HFF-Myc (cell line): ENCODE data around the gene PLCD1.
A peak's percentile ranks its signal among the peaks of the same experiment; 100 is the strongest.

Experiments used
- DNase-seq: peaks from one replicate; pipeline ENCODE4 v3.0.0-alpha.2; 2011; ENCODE audit warnings: low read depth; ENCODE audit errors: extremely low read depth
- H3K4me3 ChIP-seq: replicated peaks from 2 replicates; pipeline ENCODE4 v1.5.1; 2011; ENCODE audit warnings: low read depth, mild to moderate bottlenecking, control low read depth, low read length
- TF ChIP-seq, protein P1 (sequence below): IDR thresholded peaks from 2 replicates; pipeline ENCODE4 v1.5.1; 2012; ENCODE audit warnings: mild to moderate bottlenecking, low read depth, low read length, control low read depth; ENCODE audit errors: missing control alignments

Gene PLCD1

DNA sequence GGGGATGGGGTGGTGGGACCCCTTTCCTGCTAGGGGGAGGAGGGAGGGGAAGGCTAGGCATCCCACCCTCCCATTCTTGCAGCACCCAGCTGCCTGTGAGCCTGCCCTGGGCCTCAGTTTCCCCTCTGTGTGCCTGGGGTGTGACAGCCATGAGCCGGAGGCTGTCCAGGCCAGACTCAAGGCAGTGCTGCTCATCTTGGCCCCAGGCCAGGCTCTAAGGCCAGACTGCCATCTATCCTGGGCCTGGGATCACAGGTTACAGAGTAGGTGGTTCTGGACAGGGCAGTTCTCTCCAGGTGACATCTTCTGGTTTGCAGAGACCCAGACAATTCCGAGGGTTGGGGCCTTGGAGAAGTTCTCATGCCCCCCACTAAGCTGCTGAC, 42.1 kb downstream of the PLCD1 start:
- no peak overlapping the region for H3K4me3 ChIP-seq
- no peak for DNase-seq
- TF ChIP-seq, protein P1, sequence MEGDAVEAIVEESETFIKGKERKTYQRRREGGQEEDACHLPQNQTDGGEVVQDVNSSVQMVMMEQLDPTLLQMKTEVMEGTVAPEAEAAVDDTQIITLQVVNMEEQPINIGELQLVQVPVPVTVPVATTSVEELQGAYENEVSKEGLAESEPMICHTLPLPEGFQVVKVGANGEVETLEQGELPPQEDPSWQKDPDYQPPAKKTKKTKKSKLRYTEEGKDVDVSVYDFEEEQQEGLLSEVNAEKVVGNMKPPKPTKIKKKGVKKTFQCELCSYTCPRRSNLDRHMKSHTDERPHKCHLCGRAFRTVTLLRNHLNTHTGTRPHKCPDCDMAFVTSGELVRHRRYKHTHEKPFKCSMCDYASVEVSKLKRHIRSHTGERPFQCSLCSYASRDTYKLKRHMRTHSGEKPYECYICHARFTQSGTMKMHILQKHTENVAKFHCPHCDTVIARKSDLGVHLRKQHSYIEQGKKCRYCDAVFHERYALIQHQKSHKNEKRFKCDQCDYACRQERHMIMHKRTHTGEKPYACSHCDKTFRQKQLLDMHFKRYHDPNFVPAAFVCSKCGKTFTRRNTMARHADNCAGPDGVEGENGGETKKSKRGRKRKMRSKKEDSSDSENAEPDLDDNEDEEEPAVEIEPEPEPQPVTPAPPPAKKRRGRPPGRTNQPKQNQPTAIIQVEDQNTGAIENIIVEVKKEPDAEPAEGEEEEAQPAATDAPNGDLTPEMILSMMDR, result no peak

DNA sequence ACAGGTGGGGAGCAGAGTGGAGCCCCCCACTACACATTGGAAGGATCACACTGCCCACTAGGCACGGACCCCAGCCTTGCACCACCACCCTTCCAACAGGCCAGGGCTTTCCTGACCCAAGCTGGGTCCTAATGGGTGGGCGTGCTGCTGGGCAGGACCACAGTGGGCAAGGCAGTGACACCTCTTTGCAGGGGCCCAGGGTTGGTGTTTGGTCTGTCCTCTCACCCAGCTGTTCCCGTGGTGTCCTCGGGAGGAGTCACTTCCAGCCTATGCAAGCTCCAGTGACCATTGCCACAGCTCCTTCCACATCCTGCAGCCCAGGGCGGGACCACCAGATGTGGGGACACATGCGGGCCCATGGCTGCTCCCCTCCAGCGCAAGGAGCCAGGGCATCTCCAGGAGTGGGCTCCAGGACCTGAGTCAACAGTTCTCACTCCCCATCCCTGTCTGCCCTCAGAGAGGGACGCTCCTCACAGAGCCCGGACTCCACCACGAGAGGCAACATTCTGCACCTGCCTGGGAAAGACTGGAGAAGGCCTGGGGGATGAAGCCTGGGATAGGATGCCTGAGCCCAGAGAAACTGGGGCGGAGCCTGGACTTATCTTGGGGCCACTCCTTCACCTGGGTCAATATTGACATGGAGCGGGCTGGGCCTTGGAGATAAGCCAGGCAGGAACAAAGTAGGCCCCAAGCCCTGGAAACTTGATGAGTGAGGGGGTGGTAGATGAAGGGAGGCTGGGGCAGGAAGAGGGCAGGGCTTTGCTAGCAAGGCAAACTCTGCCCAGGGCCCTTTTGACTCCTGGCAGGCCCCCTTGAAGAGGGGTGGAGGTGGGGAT, 42.7 kb downstream of the PLCD1 start:
- TF ChIP-seq, protein P1, result no peak
- H3K4me3 ChIP-seq, result no peak overlapping the region
- DNase-seq, result no peak

DNA sequence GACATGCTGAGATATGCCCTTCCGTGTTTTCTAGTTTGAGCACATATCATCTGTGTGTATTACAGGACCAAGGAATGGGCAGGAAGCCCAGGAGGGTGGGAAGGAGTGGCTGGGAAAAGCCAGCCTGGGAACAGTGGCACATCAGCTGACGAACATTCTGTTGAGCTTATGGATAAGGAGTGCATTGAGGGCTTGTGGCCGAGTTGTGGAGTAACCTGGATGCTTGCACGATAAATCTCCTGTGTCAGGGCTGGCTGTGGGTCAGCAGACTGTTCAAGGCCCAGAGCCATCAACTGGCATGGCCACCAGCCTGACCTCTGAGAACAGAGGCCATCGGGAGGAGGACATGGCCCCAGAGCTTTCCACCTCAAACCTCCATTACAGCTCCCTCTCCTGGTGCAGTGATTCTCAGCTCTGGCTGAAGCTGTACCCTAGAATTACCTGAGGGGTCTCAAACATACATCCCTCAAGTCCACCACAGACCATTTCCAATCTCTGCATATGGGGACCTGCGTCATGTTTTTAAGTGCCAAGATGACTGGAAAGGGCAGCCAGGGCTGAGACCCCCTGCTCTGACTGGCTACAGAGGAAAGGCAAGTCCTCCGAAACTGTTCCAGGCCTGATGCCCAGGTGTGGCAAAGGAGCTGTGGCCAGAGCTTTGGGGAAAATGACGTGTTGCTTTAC, 43.7 kb downstream of the PLCD1 start:
- TF ChIP-seq, protein P1, result peak; percentile 12
- no peak for DNase-seq
- no peak overlapping the region for H3K4me3 ChIP-seq

DNA sequence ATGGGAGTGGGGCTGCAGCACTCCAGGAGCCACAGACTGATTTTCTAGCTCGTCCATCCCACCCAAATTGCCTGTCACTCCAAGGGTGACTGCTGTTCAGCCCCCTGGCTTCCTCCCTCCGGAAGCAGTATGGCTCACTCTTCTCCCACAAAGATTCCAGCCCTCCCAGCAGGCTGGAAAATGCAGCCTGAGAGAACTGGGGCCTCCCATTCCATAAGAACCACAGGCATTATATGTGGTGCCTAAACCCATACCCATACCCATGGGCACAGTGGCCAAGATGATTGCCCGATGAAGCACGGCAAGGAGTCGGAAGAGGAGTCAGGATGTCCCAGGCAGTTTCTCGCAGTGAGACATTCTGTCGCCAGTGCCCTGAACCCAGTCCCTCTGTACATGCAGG, 44.8 kb downstream of the PLCD1 start:
- TF ChIP-seq, protein P1, result no peak
- no peak overlapping the region for H3K4me3 ChIP-seq
- no peak for DNase-seq

DNA sequence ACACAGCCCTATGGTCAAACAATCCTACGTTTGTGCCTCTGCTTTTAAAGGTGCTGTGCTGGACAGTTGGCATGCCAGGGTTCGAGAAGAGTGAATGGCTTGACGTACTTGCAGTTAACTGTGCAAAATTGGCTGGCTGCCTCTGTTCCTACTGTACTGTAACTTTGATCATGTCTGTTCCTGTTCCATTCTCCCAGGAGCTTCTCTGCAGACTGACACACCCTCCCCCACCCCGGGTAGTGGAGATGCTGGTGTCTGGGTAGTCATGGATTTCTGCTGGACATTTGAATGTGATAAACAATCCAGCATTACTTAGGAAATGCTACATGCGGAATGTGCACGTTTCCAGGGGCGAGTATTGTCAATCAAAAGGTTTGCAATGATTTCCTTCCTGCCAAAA, 45.4 kb downstream of the PLCD1 start:
- H3K4me3 ChIP-seq, result no peak overlapping the region
- TF ChIP-seq, protein P1, result no peak
- no peak for DNase-seq

DNA sequence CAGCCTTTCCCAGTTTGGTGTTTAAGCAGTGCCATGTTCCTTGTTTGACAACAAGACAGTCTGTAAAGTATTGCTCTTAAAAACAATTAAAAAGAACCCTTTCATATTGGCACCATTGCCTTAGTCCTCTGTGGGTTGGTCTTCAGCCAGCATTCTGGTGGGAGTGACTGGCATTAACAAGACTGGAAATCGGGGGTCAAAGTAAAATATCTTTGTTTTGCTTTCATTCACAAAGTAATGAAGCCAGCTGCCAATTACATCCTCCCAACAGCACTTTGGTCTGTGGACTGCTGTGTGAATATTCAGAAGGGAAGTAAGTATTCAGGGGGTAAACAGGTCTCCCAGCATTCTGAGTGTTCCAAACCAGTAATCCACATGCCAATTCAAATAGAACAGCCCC, 47.1 kb downstream of the PLCD1 start:
- TF ChIP-seq, protein P1, result no peak
- DNase-seq, result no peak
- H3K4me3 ChIP-seq, result no peak overlapping the region
